ENCODE results near the gene SMAP2. TPM values are rescaled to one million over a fixed set of nuclear protein-coding genes. Genes with fewer than 3 reads are reported as not detected.

SMAP2 gene
- total and polyA plus RNA-seq, 2 of the 4 experiments (the other 2 are of a cell fraction): 30.1 to 31.0 TPM

GRCh38 chr1:40469327-40469726 is 95.8 kb downstream of the SMAP2 start:
- dilution Hi-C loops (cut with HindIII; ENCODE audit: low sequenced_read_pairs, unreplicated experiment): no loop called here
- Histone ChIP-seq H2BK5ac (ENCODE audit: low read depth, low read length, poor library complexity, severe bottlenecking) (no peak overlapping the region), H2AK5ac (ENCODE audit: low read depth, low read length) (no peak overlapping the region), H2BK120ac (ENCODE audit: low read depth, low read length) (no peak overlapping the region), H3K4me1 (ENCODE audit: control insufficient read depth, insufficient read depth, low read length) (no peaks in the 10 kb centered on the region), H2AFZ (replicated peaks; ENCODE audit: low read length, poor library complexity) (no peak overlapping the region), H3K56ac (ENCODE audit: extremely low read depth, insufficient read depth, low read length) (no peak overlapping the region), H3K9me1 (ENCODE audit: insufficient read depth, low read length) (no peaks in the 10 kb centered on the region), H3K4ac (ENCODE audit: low read depth, low read length) (no peak overlapping the region), H3K79me1 (ENCODE audit: low read depth in 1 of 2, low read length in 2 of 2) (no peaks in the 10 kb centered on the region), H3K4me3 (ENCODE audit: insufficient read depth, low read depth, low read length) (no peak overlapping the region), H3K27me3 (ENCODE audit: control insufficient read depth, insufficient read depth, low read length) (no peaks in the 10 kb centered on the region), H3K27ac (ENCODE audit: insufficient read depth, low read length) (no peak overlapping the region), H4K5ac (ENCODE audit: low read depth, low read length) (no peak overlapping the region), H4K91ac (ENCODE audit: insufficient read depth, low read depth, low read length) (no peak overlapping the region), H4K8ac (ENCODE audit: low read depth in 2 of 2, low read length in 2 of 2) (no peak overlapping the region), H3K23ac (ENCODE audit: low read depth, low read length) (no peak overlapping the region), H3K18ac (ENCODE audit: low read depth, low read length) (no peak overlapping the region), H3K14ac (replicated peaks; ENCODE audit: low read depth, low read length) (no peak overlapping the region), H2BK15ac (ENCODE audit: low read depth, low read length) (no peak overlapping the region), H3K9me3 (ENCODE audit: control insufficient read depth, insufficient read depth, low read length) (peaks cover 57% of the 10 kb centered on the region), H3K4me2 (ENCODE audit: low read depth, low read length) (no peak overlapping the region), H4K20me1 (ENCODE audit: insufficient read depth, low read length) (no peaks in the 10 kb centered on the region), H2BK20ac (ENCODE audit: low read depth, low read length) (no peak overlapping the region), H3K36me3 (ENCODE audit: control insufficient read depth, insufficient read depth, low read length) (peaks cover 5% of the 10 kb centered on the region; the same call in 1 of the 2 replicates), H3K9ac (ENCODE audit: low read depth, low read length) (no peak overlapping the region), H2AK9ac (replicated peaks; ENCODE audit: low read depth, low read length, poor library complexity) (no peak overlapping the region)
- TF ChIP-seq RAD21 (IDR thresholded peaks at IDR 0.05; ENCODE audit: low read length) (no peak), SMC3 (IDR thresholded peaks at IDR 0.05; ENCODE audit: low read depth, low read length) (no peak), FOS (IDR thresholded peaks at IDR 0.05; ENCODE audit: low read depth, low read length) (no peak), ELK1 (IDR thresholded peaks at IDR 0.05; ENCODE audit: borderline replicate concordance, low read depth, low read length) (no peak), MAZ (IDR thresholded peaks at IDR 0.05; ENCODE audit: borderline replicate concordance, low read depth, low read length) (no peak), MXI1 (IDR thresholded peaks at IDR 0.05; ENCODE audit: borderline replicate concordance, low read depth, low read length) (no peak), NFE2L2 (IDR thresholded peaks at IDR 0.05; ENCODE audit: low read depth, low read length) (no peak), BHLHE40 (IDR thresholded peaks at IDR 0.05; ENCODE audit: low read depth, low read length) (no peak), MAFK (IDR thresholded peaks at IDR 0.05; ENCODE audit: low read depth, low read length) (no peak), CHD1 (IDR thresholded peaks at IDR 0.05; ENCODE audit: low read depth, low read length) (no peak)
- in situ Hi-C loops (cut with MboI; ENCODE audit: low sequenced_read_pairs): no loop called here
- ChIA-PET POLR2A (ENCODE audit: unreplicated experiment) (no interaction called here), CTCF (no interaction called here)
- no TSS peak for BruUV-seq (replicated peaks)
- intact Hi-C loops (cut with micrococcal nuclease): no loop called here
- ATAC-seq (ENCODE audit: low read depth) (no peak), DNase-seq (no peak)
- WGBS, 2 experiments (ENCODE audit: extremely low coverage in 2 of 2, insufficient read length in 1 of 2): no CpG with 5 or more reads among the region's 2 CpGs

Other genes starting within 250 kb of the SMAP2 start
- 29.8 and 33.1 TPM in 2 replicates for gene RLF, start 212.3 kb upstream of the SMAP2 start, total RNA-seq (2012; rRNA removed)
- 3.4 and 4.4 TPM in 2 replicates for gene RLF, start 212.3 kb upstream of the SMAP2 start, polyA plus RNA-seq (2012; rRNA removed)
- gene TMCO2, start 125.8 kb upstream of the SMAP2 start, total RNA-seq (2012; rRNA removed): not detected in 2 replicates
- gene TMCO2, start 125.8 kb upstream of the SMAP2 start, polyA plus RNA-seq (2012; rRNA removed): not detected in 2 replicates
- gene ZMPSTE24, start 115.5 kb upstream of the SMAP2 start, total RNA-seq (2012; rRNA removed): 28.9 and 90.8 TPM in 2 replicates
- 17.7 and 21.0 TPM in 2 replicates for gene ZMPSTE24, start 115.5 kb upstream of the SMAP2 start, polyA plus RNA-seq (2012; rRNA removed)
- gene COL9A2, start 56.4 kb upstream of the SMAP2 start, total RNA-seq (2012; rRNA removed): 0.56 and 0.90 TPM in 2 replicates
- 1.3 and 1.6 TPM in 2 replicates for gene COL9A2, start 56.4 kb upstream of the SMAP2 start, polyA plus RNA-seq (2012; rRNA removed)
- 6.8 and 8.1 TPM in 2 replicates for gene ZFP69B, start 76.7 kb downstream of the SMAP2 start, total RNA-seq (2012; rRNA removed)
- 2.2 and 3.1 TPM in 2 replicates for gene ZFP69B, start 76.7 kb downstream of the SMAP2 start, polyA plus RNA-seq (2012; rRNA removed)
- 1.6 and 2.5 TPM in 2 replicates for gene ZFP69, start 103.6 kb downstream of the SMAP2 start, total RNA-seq (2012; rRNA removed)
- gene ZFP69, start 103.6 kb downstream of the SMAP2 start, polyA plus RNA-seq (2012; rRNA removed): 1.2 TPM in 2 replicates
- 11.1 and 13.1 TPM in 2 replicates for gene EXO5, start 135.0 kb downstream of the SMAP2 start, total RNA-seq (2012; rRNA removed)
- 6.5 and 7.8 TPM in 2 replicates for gene EXO5, start 135.0 kb downstream of the SMAP2 start, polyA plus RNA-seq (2012; rRNA removed)
- 4.1 and 5.0 TPM in 2 replicates for gene ZNF684, start 157.9 kb downstream of the SMAP2 start, total RNA-seq (2012; rRNA removed)
- gene ZNF684, start 157.9 kb downstream of the SMAP2 start, polyA plus RNA-seq (2012; rRNA removed): 1.4 and 1.8 TPM in 2 replicates

All from IMR-90 (cell line).